ENCODE measurements around the gene ST8SIA4.

DNA sequence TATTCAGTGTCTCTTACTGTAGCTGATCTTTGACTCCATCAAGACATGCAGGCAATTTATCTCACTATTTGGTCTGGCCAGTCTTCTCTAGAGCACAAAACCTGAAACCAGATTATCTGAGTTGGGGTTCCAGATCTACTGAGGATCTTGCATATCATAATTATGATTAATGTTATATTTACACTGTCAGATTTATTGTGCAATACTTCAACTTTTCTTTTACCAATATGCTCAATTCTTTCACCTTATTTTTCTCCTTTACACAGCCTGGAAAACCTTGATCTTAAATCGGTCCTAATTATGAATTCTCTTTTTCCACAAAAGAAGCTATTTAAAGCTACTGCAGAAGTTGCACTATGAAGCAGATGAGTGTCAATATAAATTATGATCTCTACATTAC lies 140.1 kb downstream of the ST8SIA4 start:
- TF ChIP-seq, protein P1, sequence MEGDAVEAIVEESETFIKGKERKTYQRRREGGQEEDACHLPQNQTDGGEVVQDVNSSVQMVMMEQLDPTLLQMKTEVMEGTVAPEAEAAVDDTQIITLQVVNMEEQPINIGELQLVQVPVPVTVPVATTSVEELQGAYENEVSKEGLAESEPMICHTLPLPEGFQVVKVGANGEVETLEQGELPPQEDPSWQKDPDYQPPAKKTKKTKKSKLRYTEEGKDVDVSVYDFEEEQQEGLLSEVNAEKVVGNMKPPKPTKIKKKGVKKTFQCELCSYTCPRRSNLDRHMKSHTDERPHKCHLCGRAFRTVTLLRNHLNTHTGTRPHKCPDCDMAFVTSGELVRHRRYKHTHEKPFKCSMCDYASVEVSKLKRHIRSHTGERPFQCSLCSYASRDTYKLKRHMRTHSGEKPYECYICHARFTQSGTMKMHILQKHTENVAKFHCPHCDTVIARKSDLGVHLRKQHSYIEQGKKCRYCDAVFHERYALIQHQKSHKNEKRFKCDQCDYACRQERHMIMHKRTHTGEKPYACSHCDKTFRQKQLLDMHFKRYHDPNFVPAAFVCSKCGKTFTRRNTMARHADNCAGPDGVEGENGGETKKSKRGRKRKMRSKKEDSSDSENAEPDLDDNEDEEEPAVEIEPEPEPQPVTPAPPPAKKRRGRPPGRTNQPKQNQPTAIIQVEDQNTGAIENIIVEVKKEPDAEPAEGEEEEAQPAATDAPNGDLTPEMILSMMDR (IDR thresholded peaks at IDR 0.05; ENCODE audit: insufficient read depth, low read depth, low read length) = no peak
- no peak for TF ChIP-seq EZH2 (IDR thresholded peaks at IDR 0.05; ENCODE audit: insufficient read depth, low read length)
